B cell (primary cell): Measurements from ENCODE around the gene DEPDC1B.

Source experiments
- CTCF ChIP-seq: fragments of 200-600 bp; IDR thresholded peaks from one replicate; pipeline ENCODE4 v1.8.0; 2022; ENCODE audit warnings: antibody characterized with exemption, mild to moderate bottlenecking
- EZH2 ChIP-seq: IDR thresholded peaks from 2 replicates; pipeline ENCODE4 v1.6.1; 2012; ENCODE audit warnings: borderline replicate concordance, low read depth, mild to moderate bottlenecking, moderate library complexity, low read length; ENCODE audit not compliant: insufficient read depth, poor library complexity, severe bottlenecking

- TF ChIP-seq CTCF (no peak), EZH2 (no peak)
These were observed 102.2 kb downstream of the DEPDC1B start for GRCh38 chr5:60597572-60598320.
